ENCODE data around the gene VASH1.

GRCh38 chr14:76780058-76780345 lies 18.7 kb downstream of the VASH1 start:
- no peak for TF ChIP-seq EZH2 (IDR thresholded peaks at IDR 0.05; ENCODE audit: insufficient read depth, low read length)
- no peak for TF ChIP-seq CTCF (IDR thresholded peaks at IDR 0.05; ENCODE audit: insufficient read depth, low read depth, low read length)
